GM18526 (cell line): ENCODE data around the gene ZNF398.

Experiments
- POLR2A ChIP-seq: IDR thresholded peaks from 3 replicates; pipeline ENCODE4 v1.6.1; 2011; ENCODE audit not compliant: insufficient read length; ENCODE audit errors: extremely low read depth

ZNF398 gene

GRCh38 chr7:149147072-149147751 is at the start of gene ZNF398:
Gene ZNF398, plus strand, starts transcription at chr7:149147453. Its CDS starts 290 bp downstream, at chr7:149147743.
- peak; percentile 47 for TF ChIP-seq POLR2A

GRCh38 chr7:149099058-149099457 is 48.2 kb upstream of the ZNF398 start:
- TF ChIP-seq POLR2A: no peak

- TF ChIP-seq POLR2A: no peak
These were observed 46.4 kb upstream of the ZNF398 start for GRCh38 chr7:149100821-149101220.

- no peak for TF ChIP-seq POLR2A
These were observed 44.6 kb upstream of the ZNF398 start for GRCh38 chr7:149102666-149103065.

GRCh38 chr7:149103424-149103823 is 43.8 kb upstream of the ZNF398 start:
- TF ChIP-seq POLR2A: no peak

GRCh38 chr7:149104214-149104613 is 43.0 kb upstream of the ZNF398 start:
- no peak for TF ChIP-seq POLR2A

GRCh38 chr7:149104749-149105148 is 42.5 kb upstream of the ZNF398 start:
- TF ChIP-seq POLR2A: no peak

GRCh38 chr7:149109969-149110368 is 37.3 kb upstream of the ZNF398 start:
- TF ChIP-seq POLR2A: no peak

GRCh38 chr7:149125189-149125862 is 21.9 kb upstream of the ZNF398 start:
- TF ChIP-seq POLR2A: no peak

- TF ChIP-seq POLR2A: peak; percentile 97
These were observed 21.2 kb upstream of the ZNF398 start, which contains the start of gene ZNF425 for GRCh38 chr7:149125863-149126661. Gene ZNF425, minus strand, starts transcription at chr7:149126324. Its CDS starts 111 bp downstream, at chr7:149126213.

- TF ChIP-seq POLR2A: peak; percentile 4
These were observed 20.5 kb upstream of the ZNF398 start for GRCh38 chr7:149126662-149127266.

GRCh38 chr7:149130572-149131198 is 16.6 kb upstream of the ZNF398 start:
- TF ChIP-seq POLR2A: no peak

GRCh38 chr7:149133028-149133710 is 14.1 kb upstream of the ZNF398 start:
- no peak for TF ChIP-seq POLR2A

- TF ChIP-seq POLR2A: no peak
These were observed 11.1 kb upstream of the ZNF398 start for GRCh38 chr7:149136118-149136517.
